HG02623 (cell line): ENCODE measurements around the gene SDK2.
"Not testable (repeated sequence)": the region's sequence is repeated elsewhere in the genome, so short reads cannot be mapped to it uniquely, and the experiment has no call there.

Experiments used
- ATAC-seq: cut with Tn5 transposase; IDR thresholded peaks from one replicate; pipeline ENCODE4 v1.9.1; 2021; ENCODE audit warnings: moderate library complexity; ENCODE audit not compliant: unreplicated experiment

The SDK2 gene

GRCh38 chr17:73379826-73380225, 264.4 kb downstream of the SDK2 start:
- no peak for ATAC-seq

DNA sequence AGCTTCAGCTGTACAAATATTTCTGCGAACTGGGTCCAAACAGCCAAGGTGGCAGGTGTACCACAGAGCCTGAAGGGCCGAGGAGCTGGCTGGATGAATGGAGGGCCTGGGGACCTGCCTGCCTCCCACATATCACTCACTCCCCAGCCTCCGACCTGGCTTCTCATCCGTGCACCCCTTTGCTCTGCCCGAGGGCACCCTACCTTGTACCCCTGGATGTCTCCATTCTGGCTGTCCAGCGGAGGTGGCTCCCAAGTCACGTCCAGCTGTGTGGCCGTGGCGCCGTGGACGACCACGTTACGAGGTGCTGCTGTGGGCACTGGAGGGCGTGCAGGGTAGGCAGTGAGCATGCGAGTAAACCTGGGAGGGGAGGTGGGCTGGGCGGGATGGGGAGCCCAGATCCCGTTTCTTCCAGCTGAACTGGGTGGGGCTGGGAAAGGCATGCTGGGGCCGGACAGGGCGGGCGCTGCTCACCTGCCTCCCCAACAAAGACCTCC, 265.2 kb downstream of the SDK2 start:
- no peak for ATAC-seq

GRCh38 chr17:73376636-73377035, 267.6 kb downstream of the SDK2 start:
- ATAC-seq, result no peak

DNA sequence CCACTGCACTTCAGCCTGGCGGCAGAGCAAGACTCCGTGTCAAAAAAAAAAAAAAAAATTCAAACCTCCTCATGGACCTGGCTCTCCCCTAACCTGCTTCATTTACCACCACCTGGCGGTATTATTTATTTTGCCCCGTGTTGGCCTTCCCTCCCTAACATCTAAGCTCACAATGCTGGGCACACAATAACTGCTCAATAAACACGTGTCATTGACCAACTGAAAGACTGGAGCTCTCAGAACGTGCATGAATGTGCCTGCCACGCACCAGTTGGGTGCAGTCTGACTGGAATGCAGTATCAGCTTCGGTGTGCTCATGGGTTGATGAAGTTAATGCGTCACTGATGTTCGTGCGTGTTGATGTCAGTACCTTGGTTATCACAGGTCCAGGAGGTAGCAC, 268.1 kb downstream of the SDK2 start:
- ATAC-seq, result no peak

DNA sequence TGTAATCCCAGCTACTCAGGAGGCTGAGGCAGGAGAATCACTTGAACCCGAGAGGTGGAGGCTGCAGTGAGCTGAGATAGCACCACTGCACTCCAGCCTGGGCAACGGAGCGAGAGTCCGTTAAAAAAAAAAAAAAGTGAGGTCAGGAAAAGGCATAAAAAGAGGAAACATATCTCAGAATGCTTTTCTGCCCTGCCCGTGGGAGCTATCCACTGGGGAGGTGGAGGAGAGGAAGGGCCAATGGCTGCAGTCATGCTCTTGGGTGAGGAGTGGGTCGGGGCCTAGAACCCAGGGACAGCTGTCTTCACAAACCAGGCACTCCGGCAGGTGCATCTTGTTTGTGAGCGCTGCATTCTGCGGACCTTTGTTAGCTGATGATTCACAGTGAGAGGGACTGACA, 272.4 kb downstream of the SDK2 start:
- no peak for ATAC-seq

DNA sequence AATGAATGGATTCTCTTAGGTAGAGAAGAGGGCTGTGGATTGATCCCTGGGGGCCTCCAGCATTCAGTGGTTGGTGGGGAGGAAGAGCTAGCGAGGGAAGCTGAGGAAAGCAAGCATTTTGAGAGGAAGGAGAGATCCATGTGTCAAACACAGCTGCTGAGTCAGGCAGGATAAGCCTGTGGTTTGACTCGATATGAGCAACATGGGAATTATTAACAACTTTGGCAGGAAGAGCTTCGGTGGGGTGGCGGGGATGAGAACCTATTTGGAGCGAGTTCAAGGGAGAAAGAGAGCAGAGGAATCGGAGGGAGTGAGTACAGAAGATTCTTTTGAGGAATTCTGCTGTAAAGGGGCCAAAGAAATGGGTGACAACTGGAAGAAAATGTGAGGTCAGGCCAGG, 273.0 kb downstream of the SDK2 start:
- no peak for ATAC-seq

DNA sequence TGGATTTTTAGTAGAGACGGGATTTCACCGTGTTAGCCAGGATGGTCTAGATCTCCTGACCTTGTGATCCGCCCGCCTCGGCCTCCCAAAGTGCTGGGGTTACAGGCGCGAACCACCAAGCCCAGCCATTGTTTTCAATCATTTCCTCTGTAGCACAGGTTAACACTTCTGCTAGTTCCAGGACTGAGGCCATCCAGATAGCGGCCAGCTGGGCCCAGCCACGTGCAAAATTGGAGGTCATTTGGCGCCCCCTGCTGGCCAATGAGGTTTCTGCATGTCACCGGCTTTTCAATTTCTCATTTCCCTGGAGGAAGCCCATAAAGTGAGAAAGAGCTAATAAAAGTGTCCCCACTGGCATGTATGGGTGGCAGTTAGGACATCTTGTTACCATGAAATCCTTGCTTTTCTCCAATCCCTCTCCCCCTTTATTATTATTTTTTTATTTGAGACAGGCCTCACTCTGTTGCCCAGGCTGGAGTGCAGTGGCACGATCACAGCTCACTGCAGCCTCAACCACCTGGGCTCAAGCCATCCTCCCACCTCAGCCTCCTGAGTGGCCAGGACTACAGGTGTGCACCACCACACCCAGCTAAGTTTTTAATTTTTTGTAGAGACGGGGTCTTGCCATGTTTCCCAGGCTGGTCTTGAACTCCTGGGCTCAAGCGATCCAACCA, 274.3 kb downstream of the SDK2 start:
- ATAC-seq, result not testable (repeated sequence)

DNA sequence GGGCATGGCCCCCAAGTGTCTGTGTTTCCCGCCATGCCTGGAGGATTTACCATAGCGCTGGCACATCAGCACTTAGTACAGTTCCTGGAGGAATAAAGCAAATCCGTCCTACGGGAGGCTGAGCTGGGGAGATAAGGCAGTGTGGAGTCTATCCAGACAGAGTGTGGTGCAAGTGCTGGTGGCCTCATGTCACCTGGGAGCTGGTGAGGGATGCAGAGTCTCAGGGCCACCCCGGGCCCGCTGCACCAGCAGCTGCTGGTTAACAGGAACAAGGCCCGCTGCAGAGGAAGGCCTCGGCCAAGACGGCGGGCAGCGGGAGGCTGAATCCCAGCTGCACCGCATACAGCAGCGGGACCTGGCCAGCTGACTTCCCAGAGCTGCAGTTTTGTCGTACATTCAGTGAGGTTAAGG, 275.1 kb downstream of the SDK2 start:
- no peak for ATAC-seq

DNA sequence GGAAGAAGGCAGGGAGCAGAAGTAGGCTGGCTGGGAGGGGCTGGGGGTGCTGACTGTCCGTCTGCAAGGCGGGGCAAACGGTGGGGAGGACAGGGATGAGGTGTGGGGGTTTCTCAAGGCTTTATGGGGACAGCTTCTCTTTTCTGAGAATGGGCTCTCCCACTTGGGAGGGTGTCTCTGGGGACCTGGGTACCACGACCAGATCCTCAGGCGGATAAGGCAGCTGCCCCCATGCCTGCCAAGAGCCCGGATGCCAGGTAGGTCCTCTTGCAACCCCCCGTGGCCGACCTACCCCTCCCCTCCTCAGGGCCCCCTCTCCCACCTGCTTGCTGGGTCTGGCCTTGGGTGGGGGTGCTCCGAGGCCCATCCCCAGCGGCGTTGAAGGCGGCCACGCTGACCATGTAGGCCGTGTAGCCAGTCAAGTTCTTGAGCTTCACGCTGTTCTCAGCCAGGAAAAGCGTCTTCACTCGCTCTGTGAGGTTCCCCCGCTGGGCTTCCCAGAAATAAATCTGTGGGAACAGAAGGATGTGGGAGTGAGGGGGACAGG, 276.1 kb downstream of the SDK2 start:
- no peak for ATAC-seq

- ATAC-seq, result no peak
Observed at GRCh38 chr17:73365906-73366623, 278.2 kb downstream of the SDK2 start.

GRCh38 chr17:73365301-73365874, 278.9 kb downstream of the SDK2 start:
- no peak for ATAC-seq

GRCh38 chr17:73364155-73364522, 280.1 kb downstream of the SDK2 start:
- ATAC-seq, result no peak

- no peak for ATAC-seq
Observed at GRCh38 chr17:73363442-73364154, 280.6 kb downstream of the SDK2 start.

GRCh38 chr17:73362697-73363096, 281.5 kb downstream of the SDK2 start:
- no peak for ATAC-seq

- ATAC-seq, result no peak
Observed at GRCh38 chr17:73360961-73361761, 283.1 kb downstream of the SDK2 start.

DNA sequence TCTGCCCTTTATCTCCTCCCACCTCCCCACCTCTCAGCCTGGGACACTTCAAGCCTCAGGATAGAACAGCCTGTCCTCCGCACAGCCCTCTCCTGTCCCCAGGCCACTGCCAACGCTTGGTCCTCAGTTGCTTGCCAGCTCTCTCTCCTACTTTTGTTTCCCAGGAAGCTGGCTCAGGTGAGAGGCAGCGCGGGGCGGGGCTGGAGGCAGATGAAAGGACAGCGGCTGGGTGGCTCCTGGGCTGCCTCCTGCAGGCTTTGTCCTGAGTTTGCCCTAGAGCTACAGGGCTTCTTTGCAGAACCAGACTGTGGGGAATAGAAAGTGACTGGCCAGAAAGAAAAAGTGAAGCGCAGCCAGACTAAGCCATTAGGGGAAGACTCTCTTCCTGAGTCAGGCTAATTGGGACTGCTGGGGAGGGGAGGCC, 284.2 kb downstream of the SDK2 start:
- ATAC-seq, result no peak

DNA sequence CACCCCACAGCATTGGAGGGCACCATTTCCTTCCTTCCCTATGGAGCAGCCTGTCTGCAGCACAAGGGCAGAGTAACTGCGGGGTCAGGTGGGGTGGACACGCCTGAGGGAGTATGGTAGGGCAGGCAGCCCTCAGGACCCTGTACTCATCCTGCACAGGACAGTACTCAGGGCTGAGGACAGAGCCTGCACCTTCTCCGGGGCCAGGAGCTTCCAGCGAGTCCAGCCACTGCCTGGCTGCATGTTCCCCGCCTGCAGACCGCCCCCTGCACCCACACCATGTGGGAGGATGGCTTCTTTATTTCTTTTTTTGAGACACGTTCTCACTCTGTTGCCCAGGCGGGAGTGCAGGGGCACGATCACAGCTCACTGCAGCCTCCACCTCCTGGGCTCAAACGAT, 284.9 kb downstream of the SDK2 start:
- no peak for ATAC-seq

- no peak for ATAC-seq
Observed at GRCh38 chr17:73358668-73359067, 285.6 kb downstream of the SDK2 start.

GRCh38 chr17:73357981-73358380, 286.3 kb downstream of the SDK2 start:
- ATAC-seq, result no peak

GRCh38 chr17:73357318-73357717, 286.9 kb downstream of the SDK2 start:
- no peak for ATAC-seq
